Dendritic cell treated with granulocyte-macrophage colony-stimulating factor and Interleukin-4, amounts not matched to agents 40 ng/mL and 50 ng/mL, for 4 days (primary cell): ENCODE results near the gene NPTXR.
"Not testable (repeated sequence)": the region's sequence is repeated elsewhere in the genome, so short reads cannot be mapped to it uniquely, and the experiment has no call there.

ENCODE experiments used
- H3K27ac Mint-ChIP-seq: one replicate; pipeline ENCODE4 v1.8.0; 2022; ENCODE audit warnings: mild to moderate bottlenecking, mixed read lengths
- H3K27me3 Mint-ChIP-seq: one replicate; pipeline ENCODE4 v1.8.0; 2022; ENCODE audit warnings: mild to moderate bottlenecking, mixed read lengths
- H3K36me3 Mint-ChIP-seq: one replicate; pipeline ENCODE4 v1.8.0; 2022; ENCODE audit warnings: low read depth, mixed read lengths
- H3K4me1 Mint-ChIP-seq: one replicate; pipeline ENCODE4 v1.8.0; 2022; ENCODE audit warnings: low read depth, mixed read lengths
- H3K4me3 Mint-ChIP-seq: one replicate; pipeline ENCODE4 v1.8.0; 2022; ENCODE audit warnings: mild to moderate bottlenecking, moderate library complexity, mixed read lengths
- H3K9me3 Mint-ChIP-seq: one replicate; pipeline ENCODE4 v1.8.0; 2022; ENCODE audit warnings: mixed read lengths
- intact Hi-C: fragments of 100-400 bp; cut with micrococcal nuclease; formaldehyde crosslinking; loops from one replicate; pipeline ENCODE4 v1.15.0; 2022

Gene NPTXR

GRCh38 chr22:38865201-38866023 is 21.6 kb upstream of the NPTXR start:
- Mint-ChIP-seq H3K4me3 (no peak overlapping the region), H3K27me3 (peaks cover 3% of the 10 kb centered on the region), H3K9me3 (no peaks in the 10 kb centered on the region), H3K36me3 (peaks cover 80% of the 10 kb centered on the region), H3K27ac (peak overlapping the region; percentile 70), H3K4me1 (peaks cover 81% of the 10 kb centered on the region)
- intact Hi-C loops = no loop called here

- Mint-ChIP-seq H3K4me3 (no peak overlapping the region), H3K27ac (no peak overlapping the region), H3K9me3 (no peaks in the 10 kb centered on the region), H3K4me1 (peaks cover 78% of the 10 kb centered on the region), H3K27me3 (peaks cover 5% of the 10 kb centered on the region), H3K36me3 (peaks cover 72% of the 10 kb centered on the region)
- intact Hi-C loops = no loop called here
Measured at GRCh38 chr22:38864361-38865191, 20.7 kb upstream of the NPTXR start.

- H3K4me1 Mint-ChIP-seq = peaks cover 69% of the 10 kb centered on the region
- peaks cover 8% of the 10 kb centered on the region for H3K27me3 Mint-ChIP-seq
- H3K36me3 Mint-ChIP-seq = peaks cover 62% of the 10 kb centered on the region
- intact Hi-C loops = no loop called here
- H3K27ac Mint-ChIP-seq = no peak overlapping the region
- H3K9me3 Mint-ChIP-seq = no peaks in the 10 kb centered on the region
- no peak overlapping the region for H3K4me3 Mint-ChIP-seq
Measured at GRCh38 chr22:38863531-38864131, 19.8 kb upstream of the NPTXR start.

GRCh38 chr22:38862375-38863329 is 18.8 kb upstream of the NPTXR start:
- H3K4me3 Mint-ChIP-seq = no peak overlapping the region
- peaks cover 52% of the 10 kb centered on the region for H3K36me3 Mint-ChIP-seq
- H3K9me3 Mint-ChIP-seq = no peaks in the 10 kb centered on the region
- H3K4me1 Mint-ChIP-seq = peaks cover 59% of the 10 kb centered on the region
- intact Hi-C loops = no loop called here
- H3K27ac Mint-ChIP-seq = peak overlapping the region; percentile 24
- H3K27me3 Mint-ChIP-seq = peaks cover 13% of the 10 kb centered on the region

- H3K27ac Mint-ChIP-seq = peak overlapping the region; percentile 24
- intact Hi-C loops = no loop called here
Measured at GRCh38 chr22:38861927-38862326, 18.1 kb upstream of the NPTXR start.

GRCh38 chr22:38861170-38861876 is 17.5 kb upstream of the NPTXR start:
- H3K27me3 Mint-ChIP-seq = peaks cover 20% of the 10 kb centered on the region
- H3K9me3 Mint-ChIP-seq = no peaks in the 10 kb centered on the region
- no peak overlapping the region for H3K27ac Mint-ChIP-seq
- peaks cover 39% of the 10 kb centered on the region for H3K36me3 Mint-ChIP-seq
- intact Hi-C loops = no loop called here
- H3K4me1 Mint-ChIP-seq = peaks cover 54% of the 10 kb centered on the region
- no peak overlapping the region for H3K4me3 Mint-ChIP-seq

More at GRCh38 chr22:38861927-38862326, 18.1 kb upstream of the NPTXR start:
- peaks cover 54% of the 10 kb centered on the region for H3K4me1 Mint-ChIP-seq
- H3K9me3 Mint-ChIP-seq = no peaks in the 10 kb centered on the region
- H3K27me3 Mint-ChIP-seq = peaks cover 16% of the 10 kb centered on the region
- no peak overlapping the region for H3K4me3 Mint-ChIP-seq
- H3K36me3 Mint-ChIP-seq = peaks cover 45% of the 10 kb centered on the region

- no peak overlapping the region for H3K27ac Mint-ChIP-seq
- peaks cover 48% of the 10 kb centered on the region for H3K4me1 Mint-ChIP-seq
- intact Hi-C loops = no loop called here
- no peak overlapping the region for H3K4me3 Mint-ChIP-seq
- no peaks in the 10 kb centered on the region for H3K9me3 Mint-ChIP-seq
- peaks cover 31% of the 10 kb centered on the region for H3K36me3 Mint-ChIP-seq
- peaks cover 20% of the 10 kb centered on the region for H3K27me3 Mint-ChIP-seq
Measured at GRCh38 chr22:38860283-38861169, 16.7 kb upstream of the NPTXR start.

GRCh38 chr22:38859581-38860282 is 15.9 kb upstream of the NPTXR start:
- no peak overlapping the region for H3K4me3 Mint-ChIP-seq
- intact Hi-C loops = loop anchor here (10.0 kb wide), 1 partner anchor 85 kb away; no protein-coding TSS in a partner anchor
- H3K9me3 Mint-ChIP-seq = no peaks in the 10 kb centered on the region
- H3K36me3 Mint-ChIP-seq = peaks cover 23% of the 10 kb centered on the region
- peaks cover 44% of the 10 kb centered on the region for H3K4me1 Mint-ChIP-seq
- H3K27me3 Mint-ChIP-seq = peaks cover 20% of the 10 kb centered on the region
- no peak overlapping the region for H3K27ac Mint-ChIP-seq

- intact Hi-C loops = loop anchor here (10.0 kb wide), 1 partner anchor 84 kb away; no protein-coding TSS in a partner anchor
- peaks cover 34% of the 10 kb centered on the region for H3K4me1 Mint-ChIP-seq
- H3K4me3 Mint-ChIP-seq = no peak overlapping the region
- H3K9me3 Mint-ChIP-seq = no peaks in the 10 kb centered on the region
- peaks cover 22% of the 10 kb centered on the region for H3K27me3 Mint-ChIP-seq
- no peak overlapping the region for H3K27ac Mint-ChIP-seq
- H3K36me3 Mint-ChIP-seq = peaks cover 11% of the 10 kb centered on the region
Measured at GRCh38 chr22:38858492-38858891, 14.7 kb upstream of the NPTXR start.

GRCh38 chr22:38854476-38854875 is 10.6 kb upstream of the NPTXR start:
- H3K27ac Mint-ChIP-seq, H3K9me3 Mint-ChIP-seq, H3K4me1 Mint-ChIP-seq, H3K36me3 Mint-ChIP-seq, H3K4me3 Mint-ChIP-seq: not testable (repeated sequence)
- H3K27me3 Mint-ChIP-seq = peaks cover 45% of the 10 kb centered on the region
- intact Hi-C loops = loop anchor here (10.0 kb wide), 1 partner anchor 80 kb away; no protein-coding TSS in a partner anchor

GRCh38 chr22:38853883-38854282 is 10.1 kb upstream of the NPTXR start:
- H3K36me3 Mint-ChIP-seq, H3K9me3 Mint-ChIP-seq, H3K4me1 Mint-ChIP-seq, H3K27ac Mint-ChIP-seq, H3K4me3 Mint-ChIP-seq: not testable (repeated sequence)
- intact Hi-C loops = loop anchor here (10.0 kb wide), 1 partner anchor 79 kb away; no protein-coding TSS in a partner anchor
- peaks cover 45% of the 10 kb centered on the region for H3K27me3 Mint-ChIP-seq
